ENCODE measurements around the gene SPOCD1. TPM values are rescaled to one million over a fixed set of nuclear protein-coding genes. Genes with fewer than 3 reads are reported as not detected.
A peak's percentile ranks its signal among the peaks of the same experiment; 100 is the strongest.

SPOCD1 gene
- total RNA-seq, 4 donors from 2014 or later = 0.22 to 1.6 (median 0.96) TPM; not detected in 1

- TF ChIP-seq CTCF (IDR thresholded peaks at IDR 0.05) (no peak), POLR2A (IDR thresholded peaks at IDR 0.05) (no peak)
- Histone ChIP-seq H3K4me1 (no peaks in the 10 kb centered on the region), H3K27me3 (no peaks in the 10 kb centered on the region), H3K27ac (no peak overlapping the region), H3K4me3 (replicated peaks in 1 of 3) (no peak overlapping the region), H3K9me3 (no peaks in the 10 kb centered on the region), H3K36me3 (no peaks in the 10 kb centered on the region)
- 48 to 56% methylated on average over 15 of the region's 15 CpGs for WGBS, 2 donors
- DNase-seq = peak; percentile 18 to 30
- intact Hi-C loops (cut with DNase I) = no loop called here
Measured at GRCh38 chr1:31745946-31746670, 69.7 kb downstream of the SPOCD1 start.

- no peaks in the 10 kb centered on the region for H3K27me3 ChIP-seq
- no peaks in the 10 kb centered on the region for H3K9me3 ChIP-seq
- TF ChIP-seq POLR2A (IDR thresholded peaks at IDR 0.05) = no peak
- peak in 5 of 6 experiments; percentile 39 to 75 (median 70) for TF ChIP-seq CTCF (IDR thresholded peaks at IDR 0.05)
- DNase-seq = peak; percentile 72 to 77
- no peaks in the 10 kb centered on the region for H3K36me3 ChIP-seq
- H3K4me3 ChIP-seq (replicated peaks in 1 of 3) = no peak overlapping the region
- H3K27ac ChIP-seq = no peak overlapping the region
- intact Hi-C loops (cut with DNase I) = no loop called here
- 44 to 47% methylated on average over 2 to 4 of the region's 4 CpGs for WGBS, 2 donors
- H3K4me1 ChIP-seq = no peaks in the 10 kb centered on the region
Measured at GRCh38 chr1:31745096-31745945, 70.5 kb downstream of the SPOCD1 start.

- intact Hi-C loops (cut with DNase I) = no loop called here
- no peak for DNase-seq
- no peak overlapping the region for H3K4me3 ChIP-seq (replicated peaks in 1 of 3)
- TF ChIP-seq POLR2A (IDR thresholded peaks at IDR 0.05) (no peak), CTCF (IDR thresholded peaks at IDR 0.05) (no peak)
- WGBS, 2 donors = 93 to 94% methylated on average over 12 to 27 of the region's 28 CpGs
- H3K4me1 ChIP-seq = no peaks in the 10 kb centered on the region
- H3K36me3 ChIP-seq = no peaks in the 10 kb centered on the region
- H3K9me3 ChIP-seq = no peaks in the 10 kb centered on the region
- H3K27ac ChIP-seq = no peak overlapping the region
- no peaks in the 10 kb centered on the region for H3K27me3 ChIP-seq
Measured at GRCh38 chr1:31744165-31744888, 71.5 kb downstream of the SPOCD1 start.

- Histone ChIP-seq H3K36me3 (no peaks in the 10 kb centered on the region), H3K27ac (no peak overlapping the region), H3K4me1 (no peaks in the 10 kb centered on the region), H3K9me3 (no peaks in the 10 kb centered on the region), H3K27me3 (no peaks in the 10 kb centered on the region), H3K4me3 (replicated peaks in 1 of 3) (no peak overlapping the region)
- DNase-seq = no peak
- intact Hi-C loops (cut with DNase I) = no loop called here
- TF ChIP-seq CTCF (IDR thresholded peaks at IDR 0.05) (no peak), POLR2A (IDR thresholded peaks at IDR 0.05) (no peak)
- WGBS, 2 donors = 78 to 93% methylated on average over 15 to 25 of the region's 32 CpGs
Measured at GRCh38 chr1:31742462-31743212, 73.2 kb downstream of the SPOCD1 start.

Small RNAs within 50 kb of the gene (microRNA-seq; reads per million reads assigned to microRNA genes)
- not detected for gene MIR4254

Small RNAs within 50 kb of the gene (small RNA-seq; reads per million reads assigned to genes)
- not detected for gene MIR4254

Other genes starting within 250 kb of the SPOCD1 start
- 100 to 1,000 TPM; 157 to 391 (median 227) TPM for gene TINAGL1, start 239.5 kb downstream of the SPOCD1 start, total RNA-seq
- gene HCRTR1, start 198.3 kb downstream of the SPOCD1 start, total RNA-seq = 1 to 10 TPM in 2 of 4 donors, under 1 TPM in 2; 0.40 to 5.6 (median 1.3) TPM
- 100 to 1,000 TPM; 180 to 355 (median 312) TPM for gene PEF1, start 171.1 kb downstream of the SPOCD1 start, total RNA-seq
- 100 to 1,000 TPM in 2 of 4 donors, 10 to 100 TPM in 2; 61.3 to 121 (median 97.1) TPM for gene COL16A1, start 112.0 kb downstream of the SPOCD1 start, total RNA-seq
- gene ADGRB2, start 51.7 kb downstream of the SPOCD1 start, total RNA-seq = 10 to 100 TPM in 2 of 4 donors, 1 to 10 TPM in 2; 2.4 to 14.3 (median 9.8) TPM
- gene PTP4A2, start 122.3 kb upstream of the SPOCD1 start, total RNA-seq = 100 to 1,000 TPM; 204 to 507 (median 328) TPM
- 100 to 1,000 TPM in 1 of 4 donors, 10 to 100 TPM in 3; 71.9 to 107 (median 82.5) TPM for gene KHDRBS1, start 197.8 kb upstream of the SPOCD1 start, total RNA-seq